Lung (tissue), 12 donors: Measurements from ENCODE around the gene CYP2S1. TPM values are rescaled to one million over a fixed set of nuclear protein-coding genes. Genes with fewer than 3 reads are reported as not detected.

Source experiments
- ATAC-seq: fragments of 200-7000 bp; cut with Tn5 transposase; one replicate; pipeline ENCODE4 v1.9.1; 2020; ENCODE audit warnings: moderate number of reproducible peaks; ENCODE audit not compliant: insufficient read depth, low FRiP score
- DNase-seq, 3 donors: peaks; one replicate each; pipeline ENCODE4 v3.0.0-alpha.2; 2013 to 2017
- H3K27ac ChIP-seq, 2 donors: one replicate each; pipeline ENCODE4 v1.5.1; 2013; ENCODE audit warnings: mild to moderate bottlenecking in 2 of 2, moderate library complexity in 2 of 2, control low read depth in 1 of 2, inconsistent platforms in 1 of 2, low read depth in 1 of 2, low read length in 1 of 2
- H3K27me3 ChIP-seq, 3 donors: one replicate each; pipeline ENCODE4 v1.5.1; 2013; ENCODE audit warnings: low read length in 2 of 3; ENCODE audit not compliant: control insufficient read depth in 3 of 3, insufficient read depth in 3 of 3
- H3K36me3 ChIP-seq, 4 donors: one replicate each; pipeline ENCODE4 v1.5.1; 2013; ENCODE audit warnings: low read length in 4 of 4, mild to moderate bottlenecking in 1 of 4, moderate library complexity in 1 of 4; ENCODE audit not compliant: control insufficient read depth in 4 of 4, insufficient read depth in 4 of 4
- H3K4me1 ChIP-seq, 5 donors: one replicate each; pipeline ENCODE4 v1.5.1; 2013; ENCODE audit warnings: low read length in 5 of 5, mild to moderate bottlenecking in 2 of 5, moderate library complexity in 1 of 5; ENCODE audit not compliant: control insufficient read depth in 5 of 5, insufficient read depth in 5 of 5
- H3K4me3 ChIP-seq: one replicate; pipeline ENCODE4 v1.5.1; 2013; ENCODE audit warnings: mild to moderate bottlenecking, control low read depth, moderate library complexity
- H3K9ac ChIP-seq, 2 donors: one replicate each; pipeline ENCODE4 v1.5.1; 2013; ENCODE audit warnings: low read length in 2 of 2, control low read depth in 1 of 2; ENCODE audit not compliant: insufficient read depth in 1 of 2
- H3K9me3 ChIP-seq, 4 donors: one replicate each; pipeline ENCODE4 v1.5.1; 2013; ENCODE audit warnings: low read length in 3 of 4, mild to moderate bottlenecking in 1 of 4, moderate library complexity in 1 of 4; ENCODE audit not compliant: control insufficient read depth in 4 of 4, insufficient read depth in 3 of 4
- CTCF ChIP-seq: IDR thresholded peaks from 2 replicates; pipeline ENCODE4 v1.5.1; 2012; ENCODE audit warnings: mild to moderate bottlenecking; ENCODE audit errors: control extremely low read depth, extremely low read depth
- WGBS, 2 donors: extraction: QIAGEN DNeasy Blood & Tissue Kit; methylation state at CpG; one replicate each; pipeline ENCODE4 v1.1.7; 2013; 5-methylcytosine and 5-hydroxymethylcytosine counted together
- polyA plus RNA-seq, 2 donors: library from polyadenylated mRNA; stranded (reverse); fragments of 200-250 nt; gene quantifications; one replicate each; pipeline ENCODE4 v1.2.1, GENCODE V29; 2013
- total RNA-seq, 2 donors: library from RNA; depleted of rRNA in 1 of 2; stranded (reverse); fragments of >200 nt in 1 of 2; gene quantifications; one replicate each; pipeline ENCODE4 v1.2.1, GENCODE V29; 2014 to 2021
- donor health status: control.
- donor health status: control.
- donor health status: Bipolar disorder and iron deficiency.
- donor health status: healthy.
- donor health status: DM: yes; HTN: yes; CAD: no.

The CYP2S1 gene
- total and polyA plus RNA-seq, 4 donors, result 5.2 to 13.2 (median 7.5) TPM

GRCh38 chr19:41154060-41154459, 39.0 kb upstream of the CYP2S1 start:
- peaks cover 0 to 7% (median 1%) of the 10 kb centered on the region in 4 donors for H3K9me3 ChIP-seq
- H3K9ac ChIP-seq, result no peak overlapping the region
- H3K27ac ChIP-seq, result no peak overlapping the region
- H3K27me3 ChIP-seq, result no peaks in the 10 kb centered on the region
- DNase-seq (no peak), ATAC-seq (no peak)
- no peak overlapping the region for H3K4me3 ChIP-seq
- 95 to 96% methylated on average over 7 of the region's 7 CpGs for WGBS, 2 donors
- no peaks in the 10 kb centered on the region for H3K36me3 ChIP-seq
- peaks cover 0 to 2% (median 0%) of the 10 kb centered on the region in 5 donors for H3K4me1 ChIP-seq
- TF ChIP-seq CTCF, result no peak

- Histone ChIP-seq H3K9ac (no peak overlapping the region), H3K4me1 (no peaks in the 10 kb centered on the region), H3K36me3 (no peaks in the 10 kb centered on the region), H3K4me3 (no peak overlapping the region), H3K27me3 (no peaks in the 10 kb centered on the region), H3K9me3 (peaks cover 0 to 7% (median 1%) of the 10 kb centered on the region in 4 donors), H3K27ac (no peak overlapping the region)
- WGBS, 2 donors, result 88 to 90% methylated on average over 2 of the region's 2 CpGs
- ATAC-seq, result no peak
- no peak for DNase-seq
- no peak for TF ChIP-seq CTCF
These were observed 36.8 kb upstream of the CYP2S1 start for GRCh38 chr19:41156207-41156606.

- H3K27ac ChIP-seq, result no peak overlapping the region
- H3K4me1 ChIP-seq, result no peaks in the 10 kb centered on the region
- H3K4me3 ChIP-seq, result no peak overlapping the region
- peaks cover 0 to 7% (median 1%) of the 10 kb centered on the region in 4 donors for H3K9me3 ChIP-seq
- no peak for ATAC-seq
- TF ChIP-seq CTCF, result no peak
- H3K27me3 ChIP-seq, result no peaks in the 10 kb centered on the region
- no peak overlapping the region for H3K9ac ChIP-seq
- no peaks in the 10 kb centered on the region for H3K36me3 ChIP-seq
- DNase-seq, result no peak
- 72% methylated on average over 2 of the region's 2 CpGs for WGBS, 2 donors
These were observed 33.1 kb upstream of the CYP2S1 start for GRCh38 chr19:41159881-41160280.

- ATAC-seq (no peak), DNase-seq (no peak)
- Histone ChIP-seq H3K9ac (no peak overlapping the region), H3K27ac (no peak overlapping the region), H3K4me3 (no peak overlapping the region), H3K4me1 (no peaks in the 10 kb centered on the region), H3K9me3 (peaks cover 0 to 2% (median 0%) of the 10 kb centered on the region in 4 donors), H3K36me3 (no peaks in the 10 kb centered on the region), H3K27me3 (no peaks in the 10 kb centered on the region)
- WGBS, 2 donors, result 94 to 96% methylated on average over 5 of the region's 5 CpGs
- TF ChIP-seq CTCF, result no peak
These were observed 31.1 kb upstream of the CYP2S1 start for GRCh38 chr19:41161903-41162302.
